ENCODE measurements around the gene OXSR1.

GRCh38 chr3:38229036-38229435, 63.7 kb downstream of the OXSR1 start:
- no peak for TF ChIP-seq CTCF (IDR thresholded peaks at IDR 0.05)
- TF ChIP-seq POLR2A (IDR thresholded peaks at IDR 0.05): no peak
